ENCODE results near the gene RNGTT. TPM values are rescaled to one million over a fixed set of nuclear protein-coding genes. Genes with fewer than 3 reads are reported as not detected.

The RNGTT gene
- total RNA-seq, 1 donor from 2014 or later, result 8.4 TPM

GRCh38 chr6:88650979-88651378 is 312.4 kb downstream of the RNGTT start:
- DNase-seq (no peak), ATAC-seq (no peak)
- intact Hi-C loops (cut with micrococcal nuclease), result no loop called here

DNA sequence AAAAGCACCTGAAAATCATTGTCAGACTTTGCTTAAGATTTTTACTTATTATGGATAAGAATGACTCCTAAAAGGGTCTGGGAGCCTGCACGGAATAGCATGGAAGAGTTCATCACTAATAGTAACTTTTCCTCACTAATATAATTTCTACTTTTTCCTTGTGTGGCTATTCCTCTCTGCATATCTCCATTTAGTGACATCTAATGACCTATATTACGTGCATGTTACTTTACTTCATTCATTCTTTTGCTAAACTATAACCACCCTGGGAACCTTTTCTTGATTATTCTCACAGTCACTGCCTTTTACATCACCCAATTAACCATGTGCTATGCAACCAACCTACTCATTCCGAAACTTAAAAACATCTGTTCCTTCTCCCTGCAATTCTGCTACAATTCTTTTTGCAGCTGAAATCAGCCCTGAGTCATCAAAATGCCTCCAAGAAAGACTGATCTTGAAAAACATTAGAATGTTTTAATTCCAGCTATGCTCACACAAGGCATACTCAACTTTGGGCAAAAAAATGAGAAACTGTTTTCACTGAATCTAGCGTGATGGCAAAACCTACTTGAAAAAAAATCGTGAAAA is 313.3 kb downstream of the RNGTT start:
- intact Hi-C loops (cut with micrococcal nuclease), result no loop called here
- ATAC-seq (no peak), DNase-seq (no peak)

GRCh38 chr6:88641178-88641903 is 322.1 kb downstream of the RNGTT start:
- no peak for DNase-seq
- no peak for ATAC-seq
- intact Hi-C loops (cut with micrococcal nuclease), result no loop called here

DNA sequence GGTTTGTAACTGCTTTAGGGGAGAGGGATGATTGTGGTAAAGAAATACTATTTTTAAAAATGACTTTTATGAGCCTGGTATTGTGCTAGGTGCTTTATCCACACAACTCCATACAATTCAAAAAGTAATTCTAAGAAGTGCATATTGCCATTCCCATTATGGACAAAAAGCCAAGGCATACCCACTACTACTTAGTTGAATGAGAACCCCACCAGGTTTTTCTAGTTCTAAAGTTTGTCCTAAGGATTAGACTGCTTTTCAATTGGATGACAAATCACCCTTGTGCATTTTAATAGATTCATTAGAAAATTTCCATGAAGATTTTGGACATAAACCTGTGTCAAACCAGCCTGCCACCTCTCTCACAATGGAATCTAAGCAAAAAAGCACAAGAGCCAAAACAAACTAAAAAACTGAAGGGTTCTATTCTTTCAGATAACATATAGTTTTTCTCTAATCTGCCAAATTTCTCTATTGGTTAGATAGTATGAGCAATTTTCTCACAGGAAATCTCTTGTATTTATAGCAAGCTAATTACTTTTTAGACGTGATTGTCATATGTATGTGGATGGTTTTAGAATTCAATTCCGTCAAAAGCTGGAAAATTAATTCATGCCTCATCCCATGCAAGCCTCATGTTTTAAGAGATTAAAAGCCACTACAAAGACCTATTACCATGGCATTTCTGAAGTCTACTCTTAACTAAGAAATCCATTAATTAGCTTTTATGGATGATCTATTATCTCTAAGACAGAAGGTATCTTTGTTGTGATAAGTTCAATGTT is 325.5 kb downstream of the RNGTT start:
- no peak for ATAC-seq
- intact Hi-C loops (cut with micrococcal nuclease), result no loop called here
- no peak for DNase-seq

GRCh38 chr6:88636871-88637270 is 326.5 kb downstream of the RNGTT start:
- no peak for DNase-seq
- intact Hi-C loops (cut with micrococcal nuclease), result no loop called here

DNA sequence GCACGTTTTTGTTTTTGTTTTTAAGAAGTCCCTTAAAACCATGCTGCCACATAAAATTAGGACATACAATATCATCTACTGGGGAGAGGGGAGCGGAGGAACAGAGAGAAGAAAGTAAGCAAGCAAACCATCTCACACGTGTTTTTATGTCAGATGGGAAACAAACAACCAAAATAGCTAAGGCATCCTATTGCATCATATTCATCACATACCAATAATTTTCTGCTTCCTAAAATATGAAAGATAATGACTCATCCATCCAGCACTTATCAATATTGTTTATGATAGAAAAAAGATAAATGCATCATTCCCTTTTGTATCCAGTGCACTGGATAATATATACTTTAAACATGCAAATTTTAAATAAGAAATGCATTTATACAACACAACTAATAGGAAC is 329.6 kb downstream of the RNGTT start:
- no peak for ATAC-seq
- DNase-seq, result no peak
- intact Hi-C loops (cut with micrococcal nuclease), result no loop called here

More at GRCh38 chr6:88636871-88637270, 326.5 kb downstream of the RNGTT start:
- ATAC-seq, result no peak

DNA sequence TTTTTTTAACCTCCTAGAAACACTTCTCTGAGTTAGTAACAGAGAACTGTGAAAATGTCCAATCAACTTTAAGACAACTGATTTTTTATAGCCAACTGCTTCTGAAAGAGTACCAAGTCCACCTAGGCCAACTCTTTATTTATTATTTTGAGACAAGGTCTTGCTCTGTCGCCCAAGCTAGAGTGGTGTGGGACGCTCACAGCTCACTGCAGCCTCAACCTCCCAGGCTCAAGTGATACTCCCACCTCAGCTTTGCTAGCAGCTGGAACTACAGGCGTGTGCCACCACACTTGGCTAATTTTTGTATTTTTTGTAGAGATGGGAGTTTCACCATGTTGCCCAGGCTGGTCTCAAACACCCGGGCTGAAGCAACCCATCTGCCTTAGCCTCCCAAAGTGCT is 331.6 kb downstream of the RNGTT start:
- intact Hi-C loops (cut with micrococcal nuclease), result no loop called here
- ATAC-seq, result no peak
- DNase-seq, result no peak

DNA sequence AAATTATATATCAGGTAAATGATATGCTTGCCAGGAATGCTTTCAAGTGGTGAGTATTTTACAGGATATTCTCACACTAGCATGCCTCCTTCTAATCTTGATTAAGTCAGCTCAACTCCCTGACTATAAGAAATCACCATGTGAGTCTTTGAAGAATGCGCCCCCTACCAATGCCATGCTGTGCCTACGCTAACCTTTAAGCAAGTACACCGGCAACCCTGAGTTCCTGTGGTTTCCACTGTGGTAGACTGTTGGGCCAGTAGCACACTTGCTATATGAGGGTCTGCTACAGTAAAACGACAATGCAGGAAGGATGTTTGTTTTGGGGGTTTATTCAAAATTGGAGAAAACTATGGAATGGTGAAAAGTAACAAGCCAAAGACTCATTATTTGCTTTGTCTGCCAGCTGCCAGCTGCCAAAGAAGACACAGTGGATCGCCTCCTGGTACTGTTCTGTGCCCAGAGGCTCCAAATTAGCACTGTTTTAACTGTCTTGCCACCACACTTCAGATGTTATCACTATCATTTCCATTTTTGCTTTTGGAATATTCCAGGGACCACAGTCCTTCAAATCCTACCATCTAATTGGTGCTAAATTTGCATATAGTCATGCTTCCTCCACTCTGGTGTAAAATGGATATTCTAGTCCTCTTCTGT is 333.5 kb downstream of the RNGTT start:
- intact Hi-C loops (cut with micrococcal nuclease), result no loop called here
- ATAC-seq (no peak), DNase-seq (no peak)

- DNase-seq (no peak), ATAC-seq (no peak)
- intact Hi-C loops (cut with micrococcal nuclease), result no loop called here
Measured at GRCh38 chr6:88626460-88626859, 337.0 kb downstream of the RNGTT start.

DNA sequence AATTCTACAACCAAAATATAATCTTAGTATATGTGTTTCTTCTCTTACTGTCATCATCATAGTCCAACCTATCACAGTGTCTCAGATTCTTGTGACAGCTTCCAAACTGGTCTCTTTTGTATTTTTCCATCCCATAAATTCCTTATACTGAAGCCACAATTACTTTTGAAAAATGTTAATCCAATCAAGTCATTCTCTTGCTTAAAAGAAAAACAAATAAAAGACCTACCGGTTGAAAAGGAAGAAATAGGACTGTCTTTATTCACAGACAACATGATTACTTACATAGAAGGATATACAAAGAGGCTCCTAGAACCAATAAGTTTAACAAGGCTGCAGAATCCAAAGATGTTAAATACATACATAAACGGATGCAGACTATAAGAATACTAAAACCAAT is 339.9 kb downstream of the RNGTT start:
- ATAC-seq (no peak), DNase-seq (no peak)
- intact Hi-C loops (cut with micrococcal nuclease), result no loop called here

DNA sequence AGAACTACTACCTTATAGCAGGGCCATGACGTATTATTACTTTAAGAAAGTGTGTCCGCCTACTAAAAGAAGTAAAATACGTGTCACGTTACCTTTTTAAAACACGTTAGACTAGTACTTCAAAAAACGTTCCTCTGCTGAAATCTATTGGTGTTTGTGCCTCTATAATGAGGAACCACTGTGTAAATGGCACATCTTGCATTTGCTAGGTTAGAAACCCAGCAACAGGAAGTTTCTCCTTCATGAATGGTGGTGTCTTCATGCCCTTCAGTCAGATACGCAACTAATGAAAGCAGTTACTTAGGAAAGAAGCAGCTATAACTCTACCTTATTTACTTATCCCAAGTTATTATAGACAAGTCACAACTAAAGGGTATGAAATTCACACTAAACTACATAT is 343.5 kb downstream of the RNGTT start:
- no peak for ATAC-seq
- intact Hi-C loops (cut with micrococcal nuclease), result no loop called here

GRCh38 chr6:88616380-88616779 is 347.0 kb downstream of the RNGTT start:
- ATAC-seq (no peak), DNase-seq (no peak)
- intact Hi-C loops (cut with micrococcal nuclease), result no loop called here

More for the DNA sequence above, 343.5 kb downstream of the RNGTT start:
- DNase-seq, result no peak

DNA sequence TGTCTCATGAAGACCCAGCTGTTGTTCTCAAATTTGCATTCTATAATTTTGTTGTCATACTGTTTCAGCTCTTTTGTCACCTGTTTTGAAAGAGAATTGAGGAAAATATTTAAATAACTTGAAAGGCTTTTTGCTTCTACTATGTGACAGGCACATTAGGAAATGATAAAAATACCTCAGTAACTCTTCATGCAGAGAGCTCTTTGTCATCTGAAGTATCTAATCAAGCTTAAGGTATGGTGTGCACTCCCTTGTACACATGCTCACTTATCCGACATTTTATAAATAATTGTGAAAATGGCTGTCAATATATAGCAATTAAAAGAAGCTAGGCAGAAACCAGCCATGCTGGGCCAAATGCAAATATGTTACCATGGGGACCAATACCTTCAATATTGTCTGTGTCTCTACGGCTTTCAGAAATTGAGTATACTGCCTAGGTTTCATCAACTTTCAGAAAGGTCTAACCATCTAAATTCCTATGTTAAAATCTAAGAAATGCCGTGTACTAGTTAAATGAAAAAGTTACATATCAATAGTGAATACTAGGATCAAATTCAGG is 349.0 kb downstream of the RNGTT start:
- intact Hi-C loops (cut with micrococcal nuclease), result no loop called here
- ATAC-seq (no peak), DNase-seq (no peak)

GRCh38 chr6:88612631-88613030 is 350.8 kb downstream of the RNGTT start:
- DNase-seq (no peak), ATAC-seq (no peak)
- intact Hi-C loops (cut with micrococcal nuclease), result no loop called here

- DNase-seq (no peak), ATAC-seq (no peak)
- intact Hi-C loops (cut with micrococcal nuclease), result no loop called here
Measured at GRCh38 chr6:88611721-88612120, 351.7 kb downstream of the RNGTT start.

- DNase-seq, result no peak
- intact Hi-C loops (cut with micrococcal nuclease), result no loop called here
- ATAC-seq, result no peak
Measured at GRCh38 chr6:88609983-88610382, 353.4 kb downstream of the RNGTT start.

GRCh38 chr6:88605271-88605670 is 358.1 kb downstream of the RNGTT start:
- intact Hi-C loops (cut with micrococcal nuclease), result no loop called here
- no peak for DNase-seq
- ATAC-seq, result no peak

GRCh38 chr6:88599571-88599970 is 363.8 kb downstream of the RNGTT start:
- DNase-seq (no peak), ATAC-seq (no peak)
- intact Hi-C loops (cut with micrococcal nuclease), result no loop called here

GRCh38 chr6:88596801-88597200 is 366.6 kb downstream of the RNGTT start:
- DNase-seq, result no peak
- intact Hi-C loops (cut with micrococcal nuclease), result no loop called here
- ATAC-seq, result no peak

- DNase-seq, result no peak
- intact Hi-C loops (cut with micrococcal nuclease), result no loop called here
- no peak for ATAC-seq
Measured at GRCh38 chr6:88588938-88589337, 374.5 kb downstream of the RNGTT start.

All from left ventricle myocardium superior (tissue), 1 donor.